MCF 10A (cell line): ENCODE measurements around the gene IPO13. TPM values are rescaled to one million over a fixed set of nuclear protein-coding genes. Genes with fewer than 3 reads are reported as not detected.

Experiments
- BruUV-seq: library from RNA; stranded (reverse); fragments of 400-500 nt; replicated peaks from 2 replicates; lab custom pipeline; 2021; lab: Mats Ljungman, UMichigan
- CTCF ChIA-PET: fragments of 300-600 bp; sonication (Branson Sonifier 250); formaldehyde crosslinking; extraction: SDS; loops from one replicate; lab custom pipeline; 2021; ENCODE audit warnings: antibody characterized with exemption, inconsistent platforms; lab: Yijun Ruan, JAX
- POLR2A ChIA-PET: fragments of 300-600, 350-650 bp; sonication (Branson Sonifier 250); formaldehyde crosslinking; extraction: SDS; loops from one replicate; lab custom pipeline; 2020; ENCODE audit warnings: antibody characterized with exemption, inconsistent platforms; lab: Yijun Ruan, JAX
- DNase-seq: peaks from one replicate; pipeline ENCODE4 v3.0.0-alpha.2; 2018; ENCODE audit not compliant: unreplicated experiment
- H3K27ac Mint-ChIP-seq: one replicate; pipeline ENCODE4 v1.8.0; 2022; ENCODE audit warnings: mild to moderate bottlenecking, low read depth, mixed read lengths; ENCODE audit not compliant: unreplicated experiment
- H3K27me3 Mint-ChIP-seq: one replicate; pipeline ENCODE4 v1.8.0; 2022; ENCODE audit warnings: mixed read lengths; ENCODE audit not compliant: insufficient read depth, unreplicated experiment
- H3K36me3 Mint-ChIP-seq: one replicate; pipeline ENCODE4 v1.8.0; 2022; ENCODE audit warnings: mild to moderate bottlenecking, moderate library complexity, mixed read lengths; ENCODE audit not compliant: insufficient read depth, unreplicated experiment
- H3K4me1 Mint-ChIP-seq: one replicate; pipeline ENCODE4 v1.8.0; 2022; ENCODE audit warnings: mixed read lengths; ENCODE audit not compliant: insufficient read depth, unreplicated experiment
- H3K4me3 Mint-ChIP-seq: one replicate; pipeline ENCODE4 v1.8.0; 2022; ENCODE audit warnings: mild to moderate bottlenecking, moderate library complexity, mixed read lengths; ENCODE audit not compliant: unreplicated experiment
- H3K9me3 Mint-ChIP-seq: one replicate; pipeline ENCODE4 v1.8.0; 2022; ENCODE audit warnings: mixed read lengths; ENCODE audit not compliant: unreplicated experiment
- intact Hi-C: fragments of 100-400 bp; cut with micrococcal nuclease; formaldehyde crosslinking; loops from 2 replicates; pipeline ENCODE4 v1.14.1; 2022
- total RNA-seq: library from RNA; stranded (reverse); gene quantifications from 2 replicates; pipeline ENCODE4 v1.2.3, GENCODE V29; 2022
- TF ChIP-seq, protein P1 (sequence below): fragments of 200-600 bp; IDR thresholded peaks from one replicate; pipeline ENCODE4 v1.8.0; 2022; ENCODE audit warnings: antibody characterized with exemption, mild to moderate bottlenecking; ENCODE audit not compliant: unreplicated experiment

IPO13 gene
- total RNA-seq, 1 experiment from 2014 or later, result 23.9 TPM

DNA sequence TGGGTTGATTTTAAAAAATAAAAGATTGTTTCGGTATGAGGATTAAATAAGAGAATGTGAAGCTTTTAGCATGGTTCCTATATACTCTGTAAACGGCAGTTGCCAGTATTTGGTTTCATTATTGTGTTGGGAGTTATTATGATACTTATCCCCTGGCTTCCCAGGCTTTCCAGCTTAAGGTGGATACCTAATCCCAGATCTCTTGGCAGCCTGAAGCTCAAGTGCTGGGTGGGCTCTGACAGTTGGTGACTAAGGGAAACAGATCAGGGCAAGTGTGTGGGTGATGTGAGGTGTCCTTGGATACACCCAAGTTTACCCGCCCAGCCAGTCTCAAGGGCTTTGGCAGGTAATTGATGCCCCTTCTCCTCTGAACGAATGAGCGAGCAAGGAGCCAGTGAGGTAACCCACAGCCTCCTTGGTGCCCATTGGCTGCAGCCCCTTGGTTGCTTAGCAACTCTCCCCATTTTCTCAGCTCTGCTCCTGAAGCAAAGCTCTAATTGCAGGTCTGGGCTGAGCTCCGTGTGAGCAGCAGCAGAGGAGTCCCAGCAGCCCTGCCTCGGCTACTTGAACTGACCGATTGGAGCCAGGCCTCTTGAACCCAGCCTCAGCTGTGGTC, 6.1 kb downstream of the IPO13 start:
- BruUV-seq, result no TSS peak
- TF ChIP-seq, protein P1, sequence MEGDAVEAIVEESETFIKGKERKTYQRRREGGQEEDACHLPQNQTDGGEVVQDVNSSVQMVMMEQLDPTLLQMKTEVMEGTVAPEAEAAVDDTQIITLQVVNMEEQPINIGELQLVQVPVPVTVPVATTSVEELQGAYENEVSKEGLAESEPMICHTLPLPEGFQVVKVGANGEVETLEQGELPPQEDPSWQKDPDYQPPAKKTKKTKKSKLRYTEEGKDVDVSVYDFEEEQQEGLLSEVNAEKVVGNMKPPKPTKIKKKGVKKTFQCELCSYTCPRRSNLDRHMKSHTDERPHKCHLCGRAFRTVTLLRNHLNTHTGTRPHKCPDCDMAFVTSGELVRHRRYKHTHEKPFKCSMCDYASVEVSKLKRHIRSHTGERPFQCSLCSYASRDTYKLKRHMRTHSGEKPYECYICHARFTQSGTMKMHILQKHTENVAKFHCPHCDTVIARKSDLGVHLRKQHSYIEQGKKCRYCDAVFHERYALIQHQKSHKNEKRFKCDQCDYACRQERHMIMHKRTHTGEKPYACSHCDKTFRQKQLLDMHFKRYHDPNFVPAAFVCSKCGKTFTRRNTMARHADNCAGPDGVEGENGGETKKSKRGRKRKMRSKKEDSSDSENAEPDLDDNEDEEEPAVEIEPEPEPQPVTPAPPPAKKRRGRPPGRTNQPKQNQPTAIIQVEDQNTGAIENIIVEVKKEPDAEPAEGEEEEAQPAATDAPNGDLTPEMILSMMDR, result no peak
- Mint-ChIP-seq H3K36me3 (no peaks in the 10 kb centered on the region), H3K4me3 (no peak overlapping the region), H3K4me1 (peaks cover 17% of the 10 kb centered on the region), H3K9me3 (no peaks in the 10 kb centered on the region), H3K27me3 (no peaks in the 10 kb centered on the region), H3K27ac (no peak overlapping the region)
- intact Hi-C loops, result no loop called here
- CTCF ChIA-PET, result interaction anchor here (0.6 to 2.0 kb wide), 3 partner anchors 18 to 699 kb away, joined by 3 to 10 read pairs (median 4); no protein-coding TSS in a partner anchor
- POLR2A ChIA-PET, result no interaction called here
- DNase-seq, result no peak

DNA sequence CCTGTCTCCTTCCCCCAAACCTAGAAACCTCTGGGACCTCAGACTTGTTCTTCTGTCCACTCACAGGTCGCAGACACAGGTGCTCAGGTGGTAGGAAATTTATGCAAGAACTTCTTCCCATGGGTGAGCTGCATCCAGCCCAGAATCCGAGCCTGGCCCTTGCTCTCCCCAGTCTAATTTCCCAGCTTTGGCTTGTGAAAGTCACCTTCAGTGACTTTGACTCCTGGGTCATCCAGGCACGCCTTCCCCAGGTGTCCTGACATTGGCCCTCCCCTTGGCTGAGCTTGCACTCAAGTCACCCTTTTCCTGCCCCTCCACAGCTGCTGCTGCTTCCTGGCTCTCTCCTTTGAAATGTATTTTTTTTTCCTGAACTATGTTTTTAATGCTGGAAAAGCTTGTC, 6.6 kb downstream of the IPO13 start:
- H3K36me3 Mint-ChIP-seq, result no peaks in the 10 kb centered on the region
- TF ChIP-seq, protein P1, result no peak
- H3K9me3 Mint-ChIP-seq, result no peaks in the 10 kb centered on the region
- H3K27ac Mint-ChIP-seq, result no peak overlapping the region
- intact Hi-C loops, result no loop called here
- H3K4me3 Mint-ChIP-seq, result no peak overlapping the region
- DNase-seq, result no peak
- H3K27me3 Mint-ChIP-seq, result no peaks in the 10 kb centered on the region
- ChIA-PET POLR2A (no interaction called here), CTCF (interaction anchor here (1.4 to 2.0 kb wide), 2 partner anchors 19 to 40 kb away, joined by 4 to 10 read pairs; no protein-coding TSS in a partner anchor)
- BruUV-seq, result no TSS peak
- peaks cover 12% of the 10 kb centered on the region for H3K4me1 Mint-ChIP-seq

DNA sequence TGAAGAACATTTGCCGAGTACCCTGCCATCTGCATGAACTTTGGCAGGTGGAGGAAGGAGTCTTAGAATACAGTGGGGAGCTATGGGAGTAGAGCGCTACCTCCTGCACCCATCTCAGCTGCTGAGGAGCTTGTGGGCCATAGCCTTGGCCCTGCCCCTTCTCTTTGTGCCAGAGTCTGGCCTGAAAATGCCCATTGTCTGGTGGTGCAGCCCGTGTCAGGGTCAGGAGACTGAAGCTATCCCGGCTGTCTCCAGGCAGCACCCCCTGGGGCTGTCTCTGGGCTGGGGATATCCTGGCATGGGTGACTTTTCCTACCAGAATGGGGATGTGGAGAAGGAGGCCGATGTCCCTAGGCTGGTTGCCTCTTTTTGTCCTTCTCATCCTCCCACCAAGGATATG, 7.3 kb downstream of the IPO13 start:
- no peaks in the 10 kb centered on the region for H3K27me3 Mint-ChIP-seq
- TF ChIP-seq, protein P1, result no peak
- no peak for DNase-seq
- H3K4me1 Mint-ChIP-seq, result peaks cover 8% of the 10 kb centered on the region
- ChIA-PET CTCF (interaction anchor here (0.5 to 2.0 kb wide), 3 partner anchors 19 to 119 kb away, joined by 3 to 10 read pairs (median 4); no protein-coding TSS in a partner anchor), POLR2A (interaction anchor here (0.6 kb wide), 1 partner anchor 42 kb away, joined by 3 read pairs; no protein-coding TSS in a partner anchor)
- no peaks in the 10 kb centered on the region for H3K9me3 Mint-ChIP-seq
- intact Hi-C loops, result no loop called here
- H3K27ac Mint-ChIP-seq, result no peak overlapping the region
- BruUV-seq, result no TSS peak
- no peaks in the 10 kb centered on the region for H3K36me3 Mint-ChIP-seq
- no peak overlapping the region for H3K4me3 Mint-ChIP-seq

DNA sequence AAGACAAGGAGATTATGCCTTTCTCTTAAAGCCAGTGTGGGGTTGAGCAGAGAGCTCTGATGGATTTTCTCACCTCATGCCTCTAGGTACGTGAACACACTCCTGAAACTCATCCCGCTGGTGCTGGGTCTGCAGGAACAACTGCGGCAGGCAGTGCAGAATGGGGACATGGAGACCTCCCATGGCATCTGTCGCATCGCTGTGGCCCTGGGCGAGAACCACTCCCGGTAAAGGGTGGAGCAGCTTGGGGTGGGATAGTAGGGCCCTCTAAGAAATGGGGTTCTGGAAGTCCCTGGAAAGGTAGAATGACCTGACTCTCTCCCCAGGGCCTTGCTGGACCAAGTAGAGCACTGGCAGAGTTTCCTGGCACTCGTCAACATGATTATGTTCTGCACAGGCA, 9.5 kb downstream of the IPO13 start:
- DNase-seq, result no peak
- CTCF ChIA-PET, result interaction anchor here (0.6 to 1.5 kb wide), 2 partner anchors 10 kb away, joined by 4 read pairs; no protein-coding TSS in a partner anchor
- POLR2A ChIA-PET, result interaction anchor here (1.0 kb wide), 1 partner anchor 98 kb away, joined by 3 read pairs; no protein-coding TSS in a partner anchor
- no peaks in the 10 kb centered on the region for H3K9me3 Mint-ChIP-seq
- H3K36me3 Mint-ChIP-seq, result no peaks in the 10 kb centered on the region
- intact Hi-C loops, result no loop called here
- BruUV-seq, result no TSS peak
- TF ChIP-seq, protein P1, result no peak
- H3K4me3 Mint-ChIP-seq, result no peak overlapping the region
- H3K27me3 Mint-ChIP-seq, result no peaks in the 10 kb centered on the region
- no peak overlapping the region for H3K27ac Mint-ChIP-seq
- no peaks in the 10 kb centered on the region for H3K4me1 Mint-ChIP-seq
